Measurements from ENCODE around the gene LCE6A. TPM values are rescaled to one million over a fixed set of nuclear protein-coding genes. Genes with fewer than 3 reads are reported as not detected.

LCE6A gene, protein sequence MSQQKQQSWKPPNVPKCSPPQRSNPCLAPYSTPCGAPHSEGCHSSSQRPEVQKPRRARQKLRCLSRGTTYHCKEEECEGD
- not detected for total RNA-seq (ENCODE audit: insufficient read depth, low replicate concordance)

- no peak for DNase-seq (ENCODE audit: low spot score)
Measured at GRCh38 chr1:152842556-152842955, at the start of gene LCE6A. Gene LCE6A, plus strand, starts transcription at chr1:152842856. Its CDS starts 665 bp downstream, at chr1:152843521.

DNA sequence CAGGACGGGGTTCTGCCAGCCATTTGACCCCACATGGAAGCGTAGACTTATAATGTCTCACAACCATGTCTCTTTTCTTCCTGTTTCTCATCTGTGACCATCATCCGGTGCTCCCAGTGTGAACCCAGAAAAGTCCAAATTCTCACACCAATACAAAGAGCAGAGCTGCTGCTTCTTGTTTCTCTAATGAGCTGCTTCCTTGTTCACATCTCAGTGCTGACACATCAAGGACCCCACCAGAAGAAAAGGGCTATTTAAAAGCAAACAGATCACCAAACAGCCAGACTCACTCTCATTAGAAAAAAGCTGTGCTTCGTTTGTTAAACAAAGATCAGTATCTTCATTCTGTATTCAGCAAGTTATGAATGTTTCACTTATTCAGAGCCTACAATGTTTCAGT is 47.0 kb upstream of the LCE6A start:
- no peak for DNase-seq (ENCODE audit: low spot score)

DNA sequence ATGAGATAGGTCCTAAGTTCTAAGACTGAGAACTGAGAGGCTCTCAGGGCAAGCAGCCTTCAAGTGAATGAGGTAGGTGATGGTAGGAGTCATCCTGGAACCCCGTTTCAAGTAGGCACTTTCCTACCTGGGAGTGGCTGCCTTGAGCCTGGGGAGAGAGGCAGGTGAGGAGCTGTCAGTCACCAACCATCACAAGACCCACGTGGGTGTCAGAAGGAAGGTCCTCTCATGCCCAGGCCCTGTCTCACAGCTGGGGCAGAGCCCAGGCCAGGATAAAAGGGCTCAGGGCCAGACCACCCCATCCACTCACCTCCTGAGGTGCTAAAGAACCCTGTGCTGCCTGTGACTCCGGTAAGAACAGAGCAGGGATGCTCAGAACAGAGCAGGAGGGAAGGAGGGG is 46.2 kb upstream of the LCE6A start, which contains the start of gene LCE1D:
LCE1D (plus strand) TSS at position 301 of the 400 bp plus-strand sequence. CDS start 1,074 bp downstream, outside the sequence.
- no peak for DNase-seq (ENCODE audit: low spot score)

- no peak for DNase-seq (ENCODE audit: low spot score)
Measured at GRCh38 chr1:152801333-152801732, 41.3 kb upstream of the LCE6A start.

DNA sequence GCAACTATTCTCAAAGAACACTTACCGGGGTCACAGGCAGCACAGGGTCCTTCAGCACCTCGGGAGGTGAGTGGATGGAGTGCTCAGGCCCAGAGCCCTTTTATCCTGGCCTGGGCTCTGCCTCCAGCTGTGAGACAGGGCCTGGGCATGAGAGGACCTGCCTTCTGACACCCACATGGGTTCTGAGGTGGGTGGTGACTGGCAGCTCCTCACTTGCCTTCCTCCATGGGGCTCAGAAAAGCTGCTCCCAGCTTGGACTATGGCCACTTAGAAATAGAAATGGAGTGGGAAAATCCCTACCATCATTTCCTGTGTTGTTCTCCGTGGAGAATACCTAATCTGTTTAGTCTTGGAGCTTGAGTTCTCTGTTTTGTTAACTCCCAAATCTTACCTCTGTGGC is 36.1 kb upstream of the LCE6A start, which contains the start of gene LCE1C:
LCE1C (minus strand) TSS at position 76 of the 400 bp plus-strand sequence. CDS start 1,173 bp downstream, outside the sequence.
- DNase-seq (ENCODE audit: low spot score): no peak

- no peak for DNase-seq (ENCODE audit: low spot score)
Measured at GRCh38 chr1:152811050-152811449, 31.6 kb upstream of the LCE6A start.

- no peak for DNase-seq (ENCODE audit: low spot score)
Measured at GRCh38 chr1:152811671-152812070, 31.0 kb upstream of the LCE6A start, which contains the start of gene LCE1B. Gene LCE1B, plus strand, starts transcription at chr1:152811971. Its CDS starts 476 bp downstream, at chr1:152812447.

GRCh38 chr1:152817309-152817708 is 25.3 kb upstream of the LCE6A start:
- DNase-seq (ENCODE audit: low spot score): no peak

GRCh38 chr1:152823294-152823693 is 19.4 kb upstream of the LCE6A start:
- no peak for DNase-seq (ENCODE audit: low spot score)

DNA sequence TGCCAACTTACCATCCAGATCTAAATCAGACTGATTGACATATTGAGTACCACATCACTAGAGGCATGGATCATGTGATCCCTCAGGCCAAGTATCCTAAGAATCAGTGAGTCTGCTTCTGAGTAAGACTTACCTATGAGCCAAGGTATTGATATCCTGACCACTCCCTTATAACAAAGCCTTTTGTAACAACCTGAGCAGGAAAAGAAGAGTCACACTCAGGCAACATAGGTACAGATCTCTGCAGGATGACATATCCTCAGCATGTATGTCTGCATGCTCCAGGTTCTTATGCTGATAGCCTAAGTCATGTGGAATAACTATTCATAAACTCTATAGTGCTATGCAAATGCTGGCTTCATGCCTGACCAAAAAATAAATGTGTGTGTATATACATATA is 17.7 kb upstream of the LCE6A start:
- DNase-seq (ENCODE audit: low spot score): no peak

DNA sequence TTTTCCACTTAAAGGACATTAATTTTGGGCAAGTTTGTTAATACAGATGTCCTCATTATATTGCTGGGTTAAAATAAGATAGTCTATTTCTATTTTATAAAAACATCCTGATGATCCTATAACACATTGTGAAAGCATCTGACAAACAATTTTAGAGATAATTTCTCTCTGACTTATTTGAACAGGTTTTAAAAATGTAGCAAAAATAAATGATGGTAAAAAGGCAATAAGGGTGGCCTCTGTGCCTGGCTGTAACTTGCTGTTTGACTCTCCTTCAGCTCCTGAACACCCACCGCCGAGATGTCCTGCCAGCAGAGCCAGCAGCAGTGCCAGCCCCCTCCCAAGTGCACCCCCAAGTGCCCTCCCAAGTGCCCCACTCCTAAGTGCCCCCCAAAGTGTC is 15.5 kb upstream of the LCE6A start, which contains the start of gene LCE1A:
LCE1A (plus strand) TSS at position 301 of the 400 bp plus-strand sequence; CDS start at position 301, 0 bp downstream.
- no peak for DNase-seq (ENCODE audit: low spot score)

- DNase-seq (ENCODE audit: low spot score): no peak
Measured at GRCh38 chr1:152836870-152837269, 5.8 kb upstream of the LCE6A start.

- DNase-seq (ENCODE audit: low spot score): no peak
Measured at GRCh38 chr1:152855661-152856060, 13.0 kb downstream of the LCE6A start.

DNA sequence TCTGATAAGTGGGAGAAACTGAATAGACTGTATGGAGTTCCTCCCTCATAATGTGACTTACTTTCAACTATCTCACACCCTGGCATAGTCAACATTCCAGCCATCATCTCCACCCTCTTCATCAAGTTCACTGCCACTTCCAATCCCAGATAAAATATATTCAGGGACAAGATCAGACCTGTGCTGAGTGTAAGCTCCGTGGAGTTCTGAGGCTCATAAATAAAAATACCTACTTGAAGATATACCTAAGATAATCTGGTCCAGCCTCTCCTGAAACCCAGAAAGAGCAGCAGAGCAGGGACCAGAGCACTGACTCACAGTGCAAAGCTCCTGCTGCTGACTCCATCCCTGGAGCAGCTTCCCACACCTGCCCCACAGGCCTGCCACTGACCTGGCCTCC is 15.4 kb downstream of the LCE6A start:
- DNase-seq (ENCODE audit: low spot score): peak; percentile 3

DNA sequence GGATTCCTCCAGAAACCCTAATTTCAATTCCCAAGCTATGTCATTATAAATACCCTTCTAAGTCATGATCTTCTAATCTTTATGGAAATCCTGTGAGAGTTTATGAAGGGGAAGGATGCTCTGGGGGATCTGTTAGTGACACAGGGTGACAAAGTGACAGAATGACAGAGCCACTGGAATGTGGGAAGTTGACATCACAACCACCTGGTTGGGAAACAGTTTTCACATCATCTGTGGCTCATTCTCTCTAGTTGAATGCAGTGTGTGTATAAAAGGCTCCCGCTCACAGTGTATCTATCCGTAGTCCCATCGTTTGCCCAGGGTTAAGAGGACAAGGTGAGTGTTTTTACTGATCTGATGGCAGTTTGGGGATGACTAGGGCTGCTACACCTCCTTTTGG is 17.0 kb downstream of the LCE6A start, which contains the start of gene LCE7A:
LCE7A (plus strand) TSS at position 301 of the 400 bp plus-strand sequence. CDS start 702 bp downstream, outside the sequence.
- DNase-seq (ENCODE audit: low spot score): no peak

- no peak for DNase-seq (ENCODE audit: low spot score)
Measured at GRCh38 chr1:152860129-152860528, 17.5 kb downstream of the LCE6A start.

- no peak for DNase-seq (ENCODE audit: low spot score)
Measured at GRCh38 chr1:152861374-152861773, 18.7 kb downstream of the LCE6A start.

GRCh38 chr1:152864443-152864842 is 21.8 kb downstream of the LCE6A start:
- DNase-seq (ENCODE audit: low spot score): no peak

GRCh38 chr1:152866321-152866720 is 23.7 kb downstream of the LCE6A start:
- no peak for DNase-seq (ENCODE audit: low spot score)

DNA sequence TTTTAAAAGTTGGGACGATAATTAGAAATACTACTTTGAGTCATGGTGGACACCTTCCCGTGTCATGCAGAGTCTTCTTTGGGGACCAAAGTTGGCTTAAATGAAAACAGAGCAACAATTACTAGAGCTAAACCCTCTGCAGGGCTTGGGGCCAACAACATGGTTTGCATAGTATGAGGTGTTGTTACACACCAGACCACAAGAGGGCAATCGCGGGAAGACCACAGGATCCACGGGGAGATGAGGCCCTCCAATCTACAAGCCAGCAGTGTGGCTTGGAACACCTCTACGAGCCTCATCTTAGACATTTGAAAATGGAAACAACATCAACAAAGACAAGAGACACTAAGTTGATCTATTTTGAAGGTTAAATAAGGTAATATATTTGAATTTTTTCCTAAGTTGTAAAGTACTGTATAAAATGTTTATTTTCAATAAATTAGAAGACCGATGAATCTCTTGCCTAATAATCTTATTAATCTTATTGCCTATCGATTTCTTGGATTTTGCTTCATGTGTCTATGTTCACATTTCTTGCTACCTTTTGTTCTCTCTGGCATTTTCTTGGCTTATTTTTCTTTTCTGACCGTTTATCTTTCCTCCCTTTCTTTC is 27.3 kb downstream of the LCE6A start:
- DNase-seq (ENCODE audit: low spot score): peak; percentile 66

DNA sequence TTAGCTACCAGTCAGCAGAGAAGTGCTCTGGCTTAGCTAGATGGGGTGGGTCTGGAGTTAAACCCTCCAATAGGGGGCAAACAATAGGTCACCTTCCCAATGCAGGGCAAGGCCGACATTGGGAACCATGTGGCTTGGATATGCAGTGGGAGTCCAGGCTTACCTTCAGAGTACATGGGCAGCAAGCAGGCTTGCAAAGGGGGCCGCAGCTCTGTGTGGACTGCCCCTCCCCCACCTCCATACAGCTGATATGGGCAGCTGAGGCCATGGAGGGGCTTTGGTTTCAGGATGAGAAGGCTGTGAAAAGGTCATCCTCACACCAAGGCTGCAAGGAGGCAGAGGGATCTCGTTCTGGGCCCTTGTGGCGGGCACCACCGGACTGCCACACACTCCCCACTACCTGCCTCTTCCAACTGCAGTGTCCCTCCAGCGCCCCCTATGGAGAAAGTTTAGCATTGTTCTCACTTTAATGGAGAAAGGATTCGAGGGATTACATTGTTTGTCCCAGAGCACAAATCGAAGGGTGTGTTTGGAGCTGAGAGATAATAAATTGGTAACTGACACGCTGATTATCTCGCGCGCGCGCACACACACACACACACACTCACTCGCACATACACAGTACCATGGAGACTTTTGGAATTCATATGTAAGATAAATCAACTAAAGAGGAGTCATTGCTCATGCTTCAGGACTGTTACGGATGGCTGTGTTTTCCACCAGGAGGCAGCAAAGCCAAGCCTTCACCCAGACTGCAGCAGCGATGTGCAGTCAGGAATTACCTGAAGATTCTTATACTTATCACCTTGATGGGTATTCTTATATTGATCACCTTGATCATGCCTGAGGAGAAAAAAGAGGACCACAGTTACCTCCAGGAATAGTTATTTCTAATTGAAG is 28.4 kb downstream of the LCE6A start:
- peak; percentile 15 for DNase-seq (ENCODE audit: low spot score)

DNA sequence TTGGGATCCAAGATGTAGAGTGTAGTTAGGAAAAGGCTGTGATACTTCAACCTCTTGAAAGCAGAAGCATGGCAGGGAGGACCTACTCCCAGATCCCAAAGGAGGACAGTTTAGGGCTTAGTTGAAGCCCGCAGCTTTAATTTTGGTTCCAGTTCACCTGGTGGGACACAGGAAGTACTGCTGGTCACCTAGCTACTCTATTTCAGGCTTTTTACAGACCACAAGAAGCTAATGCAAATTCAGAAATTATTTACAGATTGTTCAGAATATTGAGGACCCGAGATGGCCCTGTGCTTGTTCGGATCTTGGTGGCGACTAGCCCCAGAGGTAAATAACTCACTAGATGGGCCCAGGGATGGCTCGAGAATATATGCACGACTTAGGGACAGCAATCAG is 29.1 kb downstream of the LCE6A start:
- no peak for DNase-seq (ENCODE audit: low spot score)

Data from umbilical cord (tissue), 2 donors.